ENCODE data around the gene NDUFV3. TPM values are rescaled to one million over a fixed set of nuclear protein-coding genes. Genes with fewer than 3 reads are reported as not detected.
A peak's percentile ranks its signal among the peaks of the same experiment; 100 is the strongest.
"Not testable (repeated sequence)": the region's sequence is repeated elsewhere in the genome, so short reads cannot be mapped to it uniquely, and the experiment has no call there.

NDUFV3 gene
- total and polyA plus RNA-seq, 2 experiments from 2014 or later, result 31.9 to 36.3 TPM

DNA sequence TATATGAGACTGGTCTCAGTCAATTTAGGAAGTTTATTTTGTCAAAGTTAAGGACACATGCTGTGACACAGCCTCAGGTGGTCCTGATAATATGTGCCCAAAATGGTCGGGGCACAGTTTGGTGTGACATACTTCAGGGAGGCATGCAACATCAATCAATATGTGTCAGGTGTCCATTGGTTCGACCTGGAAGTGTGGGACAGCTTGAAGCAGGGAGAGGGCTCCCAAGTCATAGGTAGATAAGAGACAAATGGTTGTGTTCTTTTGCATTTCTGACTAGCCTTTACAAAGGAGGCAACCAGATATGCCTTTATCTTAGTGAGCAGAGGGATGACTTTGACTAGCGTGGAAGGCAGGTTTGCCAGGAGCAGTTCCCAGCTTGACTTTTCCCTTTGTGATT, 36.9 kb downstream of the NDUFV3 start:
- no peak overlapping the region for H3K4me2 ChIP-seq
- no peak for TF ChIP-seq EZH2phosphoT487 (IDR thresholded peaks at IDR 0.05; ENCODE audit: low read depth, severe bottlenecking, unreplicated experiment)
- TF ChIP-seq, protein P1, sequence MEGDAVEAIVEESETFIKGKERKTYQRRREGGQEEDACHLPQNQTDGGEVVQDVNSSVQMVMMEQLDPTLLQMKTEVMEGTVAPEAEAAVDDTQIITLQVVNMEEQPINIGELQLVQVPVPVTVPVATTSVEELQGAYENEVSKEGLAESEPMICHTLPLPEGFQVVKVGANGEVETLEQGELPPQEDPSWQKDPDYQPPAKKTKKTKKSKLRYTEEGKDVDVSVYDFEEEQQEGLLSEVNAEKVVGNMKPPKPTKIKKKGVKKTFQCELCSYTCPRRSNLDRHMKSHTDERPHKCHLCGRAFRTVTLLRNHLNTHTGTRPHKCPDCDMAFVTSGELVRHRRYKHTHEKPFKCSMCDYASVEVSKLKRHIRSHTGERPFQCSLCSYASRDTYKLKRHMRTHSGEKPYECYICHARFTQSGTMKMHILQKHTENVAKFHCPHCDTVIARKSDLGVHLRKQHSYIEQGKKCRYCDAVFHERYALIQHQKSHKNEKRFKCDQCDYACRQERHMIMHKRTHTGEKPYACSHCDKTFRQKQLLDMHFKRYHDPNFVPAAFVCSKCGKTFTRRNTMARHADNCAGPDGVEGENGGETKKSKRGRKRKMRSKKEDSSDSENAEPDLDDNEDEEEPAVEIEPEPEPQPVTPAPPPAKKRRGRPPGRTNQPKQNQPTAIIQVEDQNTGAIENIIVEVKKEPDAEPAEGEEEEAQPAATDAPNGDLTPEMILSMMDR (IDR thresholded peaks at IDR 0.05; ENCODE audit: poor library complexity), result no peak
- TF ChIP-seq EZH2 (IDR thresholded peaks at IDR 0.05; ENCODE audit: borderline replicate concordance), result no peak
- 40% methylated on average over 3 of the region's 3 CpGs for WGBS (ENCODE audit: low lambda C conversion rate, missing lambda C conversion rate)
- no peaks in the 10 kb centered on the region for H3K27me3 ChIP-seq
- no peak overlapping the region for H3K27ac ChIP-seq
- H2AFZ ChIP-seq, result no peak overlapping the region
- H3K4me3 ChIP-seq, result no peak overlapping the region
- no peaks in the 10 kb centered on the region for H3K79me2 ChIP-seq
- H3K36me3 ChIP-seq (replicated peaks; ENCODE audit: insufficient read depth, low read depth), result no peaks in the 10 kb centered on the region
- DNase-seq (ENCODE audit: low spot score), result no peak
- H3K9me3 ChIP-seq (ENCODE audit: low read depth), result no peaks in the 10 kb centered on the region
- no peaks in the 10 kb centered on the region for H3K9me2 ChIP-seq (replicated peaks; ENCODE audit: insufficient read depth)
- no peaks in the 10 kb centered on the region for H4K20me1 ChIP-seq (ENCODE audit: insufficient read depth, poor library complexity, severe bottlenecking)
- peaks cover 21% of the 10 kb centered on the region for H3K4me1 ChIP-seq (ENCODE audit: insufficient read depth)

DNA sequence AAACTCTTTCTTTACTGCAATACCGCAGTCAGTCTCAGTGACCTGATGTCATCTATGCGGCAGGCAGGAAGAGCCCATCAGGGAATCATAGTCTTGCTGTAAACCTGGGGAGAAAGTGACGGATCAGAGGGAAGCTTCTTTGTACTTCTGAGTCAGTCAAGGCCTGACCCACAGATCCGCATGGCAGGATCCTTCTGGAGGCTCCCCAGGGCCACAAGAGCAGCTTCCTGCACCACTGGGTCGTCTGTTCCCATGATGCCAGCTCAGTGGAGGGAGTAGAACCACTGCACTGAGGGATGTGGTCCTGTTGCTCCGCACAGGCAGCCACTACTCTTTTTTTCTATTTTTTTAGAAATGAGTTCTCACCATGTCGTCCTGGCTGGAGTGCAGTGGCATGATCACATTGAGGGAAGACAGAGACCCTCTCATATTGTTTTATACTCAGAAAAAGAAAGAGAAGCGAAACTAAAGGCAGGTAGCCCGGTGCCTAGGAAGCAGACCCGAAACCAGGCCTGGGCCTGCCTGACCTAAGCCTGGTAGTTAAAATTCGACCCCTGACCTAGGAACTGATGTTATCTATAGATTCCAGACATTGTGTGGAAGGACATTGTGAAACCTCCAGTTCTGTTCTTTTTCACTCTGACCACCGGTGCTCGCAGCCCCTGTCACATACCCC, 38.6 kb downstream of the NDUFV3 start:
- no peaks in the 10 kb centered on the region for H3K36me3 ChIP-seq (replicated peaks; ENCODE audit: insufficient read depth, low read depth)
- H3K4me1 ChIP-seq (ENCODE audit: insufficient read depth), result peaks cover 29% of the 10 kb centered on the region
- no peak overlapping the region for H3K4me3 ChIP-seq
- no peaks in the 10 kb centered on the region for H4K20me1 ChIP-seq (ENCODE audit: insufficient read depth, poor library complexity, severe bottlenecking)
- no peaks in the 10 kb centered on the region for H3K9me3 ChIP-seq (ENCODE audit: low read depth)
- WGBS (ENCODE audit: low lambda C conversion rate, missing lambda C conversion rate), result 59% methylated on average over 13 of the region's 13 CpGs
- no peak overlapping the region for H3K4me2 ChIP-seq
- no peak overlapping the region for H3K27ac ChIP-seq
- H3K79me2 ChIP-seq, result no peaks in the 10 kb centered on the region
- no peaks in the 10 kb centered on the region for H3K27me3 ChIP-seq
- TF ChIP-seq EZH2phosphoT487 (IDR thresholded peaks at IDR 0.05; ENCODE audit: low read depth, severe bottlenecking, unreplicated experiment) (no peak), EZH2 (IDR thresholded peaks at IDR 0.05; ENCODE audit: borderline replicate concordance) (no peak)
- TF ChIP-seq, protein P1 (IDR thresholded peaks at IDR 0.05; ENCODE audit: poor library complexity), result no peak
- H2AFZ ChIP-seq, result no peak overlapping the region
- no peaks in the 10 kb centered on the region for H3K9me2 ChIP-seq (replicated peaks; ENCODE audit: insufficient read depth)
- no peak for DNase-seq (ENCODE audit: low spot score)

DNA sequence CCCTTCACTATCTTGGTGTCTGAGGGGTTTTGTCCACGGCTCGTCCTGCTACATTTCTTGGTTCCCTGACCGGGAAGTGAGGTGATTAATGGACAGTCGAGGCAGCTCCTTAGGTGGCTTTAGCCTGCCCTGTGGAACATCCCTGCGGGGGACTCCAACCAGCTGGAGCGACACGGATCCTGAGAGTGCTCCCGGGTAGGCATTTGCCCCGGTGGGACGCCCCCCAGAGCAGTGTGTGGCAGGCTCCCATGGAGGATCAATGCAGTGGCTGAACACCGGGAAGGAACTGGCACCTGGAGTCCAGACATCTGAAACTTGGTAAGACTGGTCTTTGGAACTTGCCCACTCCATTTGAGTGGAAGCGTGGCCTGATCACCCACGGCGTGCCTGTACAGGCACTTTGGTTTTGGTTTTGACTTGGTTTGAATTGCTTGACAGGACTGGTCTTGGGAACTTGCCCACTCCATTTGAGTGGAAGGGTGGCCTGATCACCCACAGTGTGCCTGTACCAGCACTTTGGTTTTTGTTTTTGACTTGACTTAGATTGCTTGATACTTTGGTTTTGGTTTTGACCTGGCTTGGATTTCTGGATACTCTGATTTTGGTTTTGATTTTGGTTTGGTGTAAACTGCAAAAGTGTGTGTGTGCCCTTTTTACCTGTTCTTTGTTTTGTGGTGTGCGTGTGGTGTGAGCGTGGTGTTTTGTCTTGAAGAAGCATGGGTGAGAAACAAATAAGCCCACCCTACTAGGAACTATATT, 39.4 kb downstream of the NDUFV3 start:
- not testable (repeated sequence) for H3K9me3 ChIP-seq (ENCODE audit: low read depth); H3K79me2 ChIP-seq; H3K4me3 ChIP-seq; H3K36me3 ChIP-seq (replicated peaks; ENCODE audit: insufficient read depth, low read depth); H4K20me1 ChIP-seq (ENCODE audit: insufficient read depth, poor library complexity, severe bottlenecking); H3K27me3 ChIP-seq; DNase-seq (ENCODE audit: low spot score); H3K9me2 ChIP-seq (replicated peaks; ENCODE audit: insufficient read depth)
- 65% methylated on average over 16 of the region's 16 CpGs for whole genome bisulfite sequencing (ENCODE audit: low lambda C conversion rate, missing lambda C conversion rate)
- Histone ChIP-seq H3K4me1 (ENCODE audit: insufficient read depth) (peaks cover 38% of the 10 kb centered on the region), H2AFZ (peak overlapping the region; percentile 18), H3K4me2 (peak overlapping the region; percentile 55), H3K27ac (peak overlapping the region; percentile 66)

DNA sequence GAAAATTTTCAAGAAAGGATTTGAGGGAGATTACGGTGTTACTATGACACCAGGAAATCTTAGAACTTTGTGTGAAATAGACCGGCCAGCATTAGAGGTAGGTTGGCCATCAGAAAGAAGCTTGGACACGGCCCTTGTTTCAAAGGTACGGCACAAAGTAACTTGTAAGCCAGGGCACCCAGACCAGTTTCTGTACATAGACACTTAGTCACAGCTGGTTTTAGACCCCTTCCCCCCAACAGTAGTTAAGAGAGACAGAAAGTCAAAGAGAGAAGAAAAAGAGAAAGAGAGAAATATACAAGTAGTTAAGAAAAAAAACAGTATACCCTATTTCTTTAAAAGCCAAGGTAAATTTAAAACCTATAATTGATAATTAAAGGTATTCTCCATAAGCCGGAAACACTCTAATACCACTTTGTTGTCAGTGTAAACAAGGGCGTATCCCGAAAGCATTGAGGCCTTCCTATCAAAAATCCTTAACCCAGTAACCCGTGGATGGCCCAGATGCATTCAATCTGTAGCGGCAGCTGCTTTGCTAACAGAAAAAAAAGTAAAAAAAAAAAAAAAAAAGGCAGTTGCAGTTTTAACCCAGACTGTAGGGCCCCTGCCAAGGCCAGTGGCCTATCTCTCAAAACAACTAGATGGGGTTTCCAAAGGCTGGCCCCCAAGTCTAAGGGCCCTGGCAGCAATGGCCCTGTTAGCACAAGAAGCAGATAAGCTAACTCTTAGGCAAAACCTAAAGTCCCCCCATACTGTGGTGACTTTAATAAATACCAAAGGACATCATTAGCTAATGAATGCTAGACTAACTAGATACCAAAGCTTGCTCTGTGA, 40.2 kb downstream of the NDUFV3 start:
- DNase-seq (ENCODE audit: low spot score); H3K9me2 ChIP-seq (replicated peaks; ENCODE audit: insufficient read depth); H3K4me3 ChIP-seq; H3K9me3 ChIP-seq (ENCODE audit: low read depth); H3K27me3 ChIP-seq; H4K20me1 ChIP-seq (ENCODE audit: insufficient read depth, poor library complexity, severe bottlenecking); H3K36me3 ChIP-seq (replicated peaks; ENCODE audit: insufficient read depth, low read depth); H3K79me2 ChIP-seq: not testable (repeated sequence)
- peak overlapping the region; percentile 18 for H2AFZ ChIP-seq
- H3K4me1 ChIP-seq (ENCODE audit: insufficient read depth), result peaks cover 40% of the 10 kb centered on the region
- 23% methylated on average over 8 of the region's 9 CpGs for WGBS (ENCODE audit: low lambda C conversion rate, missing lambda C conversion rate)
- peak overlapping the region; percentile 66 for H3K27ac ChIP-seq
- peak overlapping the region; percentile 55 for H3K4me2 ChIP-seq

DNA sequence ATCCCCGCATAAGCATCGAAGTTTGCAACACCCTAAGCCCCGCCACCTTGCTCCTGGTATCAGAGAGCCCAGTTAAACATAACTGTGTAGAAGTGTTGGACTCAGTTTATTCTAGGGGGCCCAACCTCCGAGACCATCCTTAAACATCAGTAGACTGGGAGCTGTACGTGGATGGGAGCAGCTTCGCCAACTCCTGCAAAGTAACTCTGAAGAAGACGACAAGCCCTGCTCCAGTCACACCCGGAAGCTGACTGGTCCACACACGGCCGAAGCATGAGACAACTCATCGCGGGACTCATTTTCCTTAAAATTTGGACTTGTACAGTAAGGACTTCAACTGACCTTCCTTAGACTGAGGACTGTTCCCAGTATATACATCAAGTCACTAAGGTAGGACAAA, 40.9 kb downstream of the NDUFV3 start:
- H3K27me3 ChIP-seq; H3K4me3 ChIP-seq; H3K9me3 ChIP-seq (ENCODE audit: low read depth); H2AFZ ChIP-seq; H3K36me3 ChIP-seq (replicated peaks; ENCODE audit: insufficient read depth, low read depth); H4K20me1 ChIP-seq (ENCODE audit: insufficient read depth, poor library complexity, severe bottlenecking); H3K4me2 ChIP-seq; DNase-seq (ENCODE audit: low spot score); H3K79me2 ChIP-seq; H3K9me2 ChIP-seq (replicated peaks; ENCODE audit: insufficient read depth): not testable (repeated sequence)
- H3K27ac ChIP-seq, result peak overlapping the region; percentile 5
- WGBS (ENCODE audit: low lambda C conversion rate, missing lambda C conversion rate), result 71% methylated on average over 12 of the region's 12 CpGs
- peaks cover 40% of the 10 kb centered on the region for H3K4me1 ChIP-seq (ENCODE audit: insufficient read depth)

DNA sequence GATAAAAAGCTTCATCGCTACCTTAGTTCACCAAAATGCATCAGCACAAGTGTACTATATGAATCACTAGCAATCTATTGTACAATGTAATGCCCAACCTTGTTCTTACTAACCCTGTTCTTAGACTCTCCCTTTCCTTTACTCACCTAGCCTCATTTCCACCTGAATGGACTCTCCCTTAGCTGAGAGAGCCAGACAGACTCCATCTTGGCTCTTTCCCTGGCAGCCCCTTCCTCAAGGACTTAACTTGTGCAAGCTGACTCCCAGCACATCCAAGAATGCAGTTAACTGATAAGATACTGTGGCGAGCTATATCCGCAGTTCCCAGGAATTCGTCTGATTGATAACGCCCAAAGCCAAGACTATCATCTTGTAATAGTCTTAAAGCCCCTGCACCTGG, 43.3 kb downstream of the NDUFV3 start:
- H3K9me3 ChIP-seq (ENCODE audit: low read depth); H3K4me3 ChIP-seq; DNase-seq (ENCODE audit: low spot score); H3K27me3 ChIP-seq; H3K79me2 ChIP-seq; H3K36me3 ChIP-seq (replicated peaks; ENCODE audit: insufficient read depth, low read depth); H4K20me1 ChIP-seq (ENCODE audit: insufficient read depth, poor library complexity, severe bottlenecking); H3K9me2 ChIP-seq (replicated peaks; ENCODE audit: insufficient read depth): not testable (repeated sequence)
- H3K4me2 ChIP-seq, result peak overlapping the region; percentile 66
- H2AFZ ChIP-seq, result peak overlapping the region; percentile 40
- 29% methylated on average over 5 of the region's 5 CpGs for WGBS (ENCODE audit: low lambda C conversion rate, missing lambda C conversion rate)
- H3K27ac ChIP-seq, result peak overlapping the region; percentile 65
- H3K4me1 ChIP-seq (ENCODE audit: insufficient read depth), result peaks cover 46% of the 10 kb centered on the region

Measured in hepatocyte (in vitro differentiated cells).